Liver (tissue), 9 donors: ENCODE data around the gene MOCS2. TPM values are rescaled to one million over a fixed set of nuclear protein-coding genes. Genes with fewer than 3 reads are reported as not detected.

Source experiments
- DNase-seq: peaks from one replicate; pipeline ENCODE4 v3.0.0-alpha.2; 2017; ENCODE audit warnings: low spot score
- H3K27ac ChIP-seq, 2 donors: one replicate each; pipeline ENCODE4 v1.7.0; 2013; ENCODE audit warnings: inconsistent platforms in 2 of 2, low read length in 2 of 2, control low read depth in 1 of 2, low read depth in 1 of 2, mild to moderate bottlenecking in 1 of 2
- H3K27me3 ChIP-seq, 4 donors: one replicate each; pipeline versions ENCODE4 v1.6.1 to v1.7.0; 2013; ENCODE audit warnings: low read length in 3 of 4, inconsistent platforms in 1 of 4, mild to moderate bottlenecking in 1 of 4, moderate library complexity in 1 of 4; ENCODE audit not compliant: control insufficient read depth in 4 of 4, insufficient read depth in 4 of 4
- H3K36me3 ChIP-seq, 4 donors: one replicate each; pipeline versions ENCODE4 v1.6.1 to v1.7.0; 2013; ENCODE audit warnings: low read length in 3 of 4, mild to moderate bottlenecking in 3 of 4, low read depth in 1 of 4, moderate library complexity in 1 of 4; ENCODE audit not compliant: control insufficient read depth in 4 of 4, insufficient read depth in 3 of 4
- H3K4me1 ChIP-seq, 4 donors: one replicate each; pipeline versions ENCODE4 v1.6.1 to v1.7.0; 2013; ENCODE audit warnings: low read length in 3 of 4, mild to moderate bottlenecking in 3 of 4, moderate library complexity in 1 of 4; ENCODE audit not compliant: control insufficient read depth in 4 of 4, insufficient read depth in 4 of 4
- H3K4me3 ChIP-seq, 3 donors: one replicate each; pipeline versions ENCODE4 v1.6.1 to v1.7.0; 2013; ENCODE audit warnings: low read length in 3 of 3, control low read depth in 1 of 3, low read depth in 1 of 3, mild to moderate bottlenecking in 1 of 3
- H3K9ac ChIP-seq, 2 donors: one replicate each; pipeline ENCODE4 v1.7.0; 2013; ENCODE audit warnings: low read length in 2 of 2, mild to moderate bottlenecking in 2 of 2, moderate library complexity in 2 of 2, control low read depth in 1 of 2, low read depth in 1 of 2
- H3K9me3 ChIP-seq, 4 donors: one replicate each; pipeline versions ENCODE4 v1.6.1 to v1.7.0; 2013; ENCODE audit warnings: low read length in 3 of 4; ENCODE audit not compliant: control insufficient read depth in 4 of 4
- EGR1 ChIP-seq, 2 donors: IDR thresholded peaks; 2 replicates each; pipeline ENCODE4 v1.6.1; 2016 to 2018; ENCODE audit warnings: antibody characterized with exemption in 2 of 2, low read depth in 2 of 2
- FOXA1 ChIP-seq: IDR thresholded peaks from 2 replicates; pipeline ENCODE4 v1.6.1; 2016; ENCODE audit warnings: antibody characterized with exemption
- FOXA2 ChIP-seq: IDR thresholded peaks from 2 replicates; pipeline ENCODE4 v1.6.1; 2016; ENCODE audit warnings: antibody characterized with exemption
- GABPA ChIP-seq, 2 donors: IDR thresholded peaks in 1 of 2; conservative IDR thresholded peaks in 1 of 2; 2 replicates each; pipeline ENCODE4 v1.6.1; 2016; ENCODE audit warnings: antibody characterized with exemption in 2 of 2, mild to moderate bottlenecking in 1 of 2, moderate library complexity in 1 of 2
- HNF4A ChIP-seq, 2 donors: conservative IDR thresholded peaks; 2 replicates each; pipeline ENCODE4 v1.6.1; 2016; ENCODE audit warnings: antibody characterized with exemption in 2 of 2, mild to moderate bottlenecking in 2 of 2
- HNF4G ChIP-seq: IDR thresholded peaks from 2 replicates; pipeline ENCODE4 v1.6.1; 2016; ENCODE audit warnings: antibody characterized with exemption
- JUND ChIP-seq, 2 donors: IDR thresholded peaks; 2 replicates each; pipeline ENCODE4 v1.6.1; 2016; ENCODE audit warnings: antibody characterized with exemption in 2 of 2
- NR2F2 ChIP-seq: IDR thresholded peaks from 2 replicates; pipeline ENCODE4 v1.6.1; 2016; ENCODE audit warnings: antibody characterized with exemption
- RAD21 ChIP-seq, 2 donors: IDR thresholded peaks; 2 replicates each; pipeline ENCODE4 v1.6.1; 2016; ENCODE audit warnings: antibody characterized with exemption in 2 of 2, mild to moderate bottlenecking in 2 of 2
- RXRA ChIP-seq, 2 donors: IDR thresholded peaks; 2 replicates each; pipeline ENCODE4 v1.6.1; 2017 to 2018; ENCODE audit warnings: antibody characterized with exemption in 2 of 2, mild to moderate bottlenecking in 1 of 2
- SP1 ChIP-seq: IDR thresholded peaks from 2 replicates; pipeline ENCODE4 v1.6.1; 2018; ENCODE audit warnings: antibody characterized with exemption, mild to moderate bottlenecking
- TAF1 ChIP-seq: conservative IDR thresholded peaks from 2 replicates; pipeline ENCODE4 v1.6.1; 2016; ENCODE audit warnings: antibody characterized with exemption, mild to moderate bottlenecking
- YY1 ChIP-seq: IDR thresholded peaks from 2 replicates; pipeline ENCODE4 v1.6.1; 2016; ENCODE audit warnings: antibody characterized with exemption, mild to moderate bottlenecking
- WGBS: extraction: QIAGEN DNeasy Blood & Tissue Kit; methylation state at CpG from one replicate; pipeline ENCODE4 v1.1.7; 2013; 5-methylcytosine and 5-hydroxymethylcytosine counted together
- polyA plus RNA-seq, 2 donors: library from polyadenylated mRNA; stranded (reverse) in 1 of 2; unstranded in 1 of 2; fragments of 200-250 nt in 1 of 2; fragments of >200 nt in 1 of 2; fragmentation: Nextera tagmentation in 1 of 2; extraction: Ambion mirVana in 1 of 2; gene quantifications; one replicate each; pipeline versions ENCODE4 v1.2.1 to v1.2.3, GENCODE V29; 2013 to 2015
- total RNA-seq, 2 donors: library from RNA; depleted of rRNA; stranded (reverse); fragments of >200 nt; gene quantifications; one replicate each; pipeline ENCODE4 v1.2.3, GENCODE V29; 2014
- TF ChIP-seq, protein P1 (sequence below): fragments of 150-350 bp; IDR thresholded peaks from 2 replicates; pipeline ENCODE4 v1.5.1; 2017; ENCODE audit warnings: improper control_type of control experiment, low read depth, low read length; ENCODE audit not compliant: missing input control
- TF ChIP-seq, protein P2 (sequence below): IDR thresholded peaks from 2 replicates; pipeline ENCODE4 v1.6.1; 2016; ENCODE audit warnings: antibody characterized with exemption, mild to moderate bottlenecking
- TF ChIP-seq, protein P3 (sequence below): IDR thresholded peaks from 2 replicates; pipeline ENCODE4 v1.6.1; 2016; ENCODE audit warnings: antibody characterized with exemption
- TF ChIP-seq, protein P4 (sequence below): IDR thresholded peaks from 2 replicates; pipeline ENCODE4 v1.6.1; 2016; ENCODE audit warnings: antibody characterized with exemption
- TF ChIP-seq, protein P5 (sequence below): IDR thresholded peaks from 2 replicates; pipeline ENCODE4 v1.6.1; 2016; ENCODE audit warnings: antibody characterized with exemption
- donor health status: healthy.
- donor health status: healthy.
- donor health status: healthy.
- donor health status: healthy.
- donor health status: healthy.

The MOCS2 gene
- total and polyA plus RNA-seq, 4 donors: 13.2 to 58.5 (median 39.1) TPM

DNA sequence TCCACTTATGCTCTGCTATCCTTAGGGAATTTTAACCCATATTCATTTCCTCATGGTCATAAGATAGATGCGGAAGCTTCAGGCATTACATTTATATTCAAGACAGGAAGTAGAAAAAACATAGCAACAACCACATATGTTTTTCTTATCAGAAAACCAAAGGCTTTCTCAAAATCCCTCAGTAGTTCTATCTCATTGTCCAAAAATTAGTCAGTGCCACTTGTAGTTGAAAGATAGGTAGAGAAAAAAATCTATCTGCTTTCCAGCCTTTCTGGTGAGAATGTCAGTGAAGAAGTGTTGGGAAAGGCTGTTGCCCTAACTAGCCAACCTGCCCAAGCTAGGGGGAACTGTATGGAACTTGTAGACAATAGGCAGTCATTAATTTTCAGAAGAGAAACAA lies 23.5 kb upstream of the MOCS2 start:
- H3K9me3 ChIP-seq: no peaks in the 10 kb centered on the region
- H3K36me3 ChIP-seq: no peaks in the 10 kb centered on the region
- DNase-seq: no peak
- WGBS: 94% methylated on average over 1 of the region's 1 CpG
- no peaks in the 10 kb centered on the region for H3K4me1 ChIP-seq
- TF ChIP-seq, protein P1, sequence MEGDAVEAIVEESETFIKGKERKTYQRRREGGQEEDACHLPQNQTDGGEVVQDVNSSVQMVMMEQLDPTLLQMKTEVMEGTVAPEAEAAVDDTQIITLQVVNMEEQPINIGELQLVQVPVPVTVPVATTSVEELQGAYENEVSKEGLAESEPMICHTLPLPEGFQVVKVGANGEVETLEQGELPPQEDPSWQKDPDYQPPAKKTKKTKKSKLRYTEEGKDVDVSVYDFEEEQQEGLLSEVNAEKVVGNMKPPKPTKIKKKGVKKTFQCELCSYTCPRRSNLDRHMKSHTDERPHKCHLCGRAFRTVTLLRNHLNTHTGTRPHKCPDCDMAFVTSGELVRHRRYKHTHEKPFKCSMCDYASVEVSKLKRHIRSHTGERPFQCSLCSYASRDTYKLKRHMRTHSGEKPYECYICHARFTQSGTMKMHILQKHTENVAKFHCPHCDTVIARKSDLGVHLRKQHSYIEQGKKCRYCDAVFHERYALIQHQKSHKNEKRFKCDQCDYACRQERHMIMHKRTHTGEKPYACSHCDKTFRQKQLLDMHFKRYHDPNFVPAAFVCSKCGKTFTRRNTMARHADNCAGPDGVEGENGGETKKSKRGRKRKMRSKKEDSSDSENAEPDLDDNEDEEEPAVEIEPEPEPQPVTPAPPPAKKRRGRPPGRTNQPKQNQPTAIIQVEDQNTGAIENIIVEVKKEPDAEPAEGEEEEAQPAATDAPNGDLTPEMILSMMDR: no peak
- no peak for TF ChIP-seq NR2F2
- H3K9ac ChIP-seq: no peak overlapping the region
- no peaks in the 10 kb centered on the region for H3K27me3 ChIP-seq
- no peak overlapping the region for H3K27ac ChIP-seq
- no peak overlapping the region for H3K4me3 ChIP-seq

DNA sequence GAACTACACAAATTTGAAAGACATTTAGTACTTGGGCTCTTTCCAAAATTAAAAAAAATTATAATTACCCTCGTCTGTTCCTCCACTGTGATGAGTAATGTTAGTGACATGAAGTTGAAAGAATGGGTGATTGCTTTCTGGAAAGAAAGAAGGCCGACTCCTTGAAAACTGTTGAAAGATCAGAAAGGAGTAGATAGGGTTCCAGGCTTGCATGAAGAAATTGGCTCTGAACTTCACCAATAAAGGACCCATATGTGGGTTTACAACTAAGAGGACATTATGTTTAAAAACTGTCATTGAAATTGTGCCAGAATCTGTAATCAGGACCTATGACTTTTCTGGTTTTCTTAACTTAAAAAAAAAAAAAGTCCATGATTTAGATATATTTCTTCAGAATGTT lies 20.7 kb upstream of the MOCS2 start:
- WGBS: 76% methylated on average over 2 of the region's 2 CpGs
- Histone ChIP-seq H3K27me3 (no peaks in the 10 kb centered on the region), H3K9me3 (no peaks in the 10 kb centered on the region), H3K27ac (no peak overlapping the region), H3K9ac (no peak overlapping the region), H3K4me1 (peaks cover 0 to 6% (median 0%) of the 10 kb centered on the region in 4 donors), H3K36me3 (no peaks in the 10 kb centered on the region), H3K4me3 (no peak overlapping the region)
- DNase-seq: no peak
- no peak for TF ChIP-seq RAD21 (IDR thresholded peaks at IDR 0.05)
- TF ChIP-seq GABPA (IDR thresholded peaks at IDR 0.05 in 1 of 2, conservative IDR thresholded peaks at IDR 0.05 in 1 of 2): no peak
- no peak for TF ChIP-seq HNF4A (conservative IDR thresholded peaks at IDR 0.05)
- no peak for TF ChIP-seq FOXA1
- no peak for TF ChIP-seq SP1
- no peak for TF ChIP-seq TAF1
- no peak for TF ChIP-seq RXRA (IDR thresholded peaks at IDR 0.05)
- TF ChIP-seq EGR1 (IDR thresholded peaks at IDR 0.05; ENCODE audit: low read depth in 2 of 2): no peak

DNA sequence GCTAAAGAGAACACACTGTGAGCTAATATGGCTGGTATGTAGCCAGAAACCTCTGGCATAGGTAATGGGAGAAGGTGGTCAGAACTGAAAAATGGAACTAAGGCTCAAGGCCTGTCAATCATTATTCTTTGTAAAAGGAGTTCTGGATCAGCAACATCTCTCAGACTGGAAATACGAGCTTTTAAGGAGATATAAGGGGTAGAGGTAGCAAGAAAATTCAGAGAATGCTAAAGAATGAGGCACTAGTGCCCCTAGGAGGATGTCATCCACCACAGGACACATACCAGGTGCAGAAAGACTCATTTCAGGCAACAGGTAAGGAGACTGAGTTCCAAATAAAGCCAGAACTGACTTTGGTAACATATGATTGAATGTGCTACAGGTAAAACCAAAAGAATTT lies 18.9 kb upstream of the MOCS2 start:
- TF ChIP-seq RXRA (IDR thresholded peaks at IDR 0.05): no peak
- TF ChIP-seq RAD21 (IDR thresholded peaks at IDR 0.05): no peak
- no peak for TF ChIP-seq TAF1
- no peak for TF ChIP-seq SP1
- TF ChIP-seq, protein P2, sequence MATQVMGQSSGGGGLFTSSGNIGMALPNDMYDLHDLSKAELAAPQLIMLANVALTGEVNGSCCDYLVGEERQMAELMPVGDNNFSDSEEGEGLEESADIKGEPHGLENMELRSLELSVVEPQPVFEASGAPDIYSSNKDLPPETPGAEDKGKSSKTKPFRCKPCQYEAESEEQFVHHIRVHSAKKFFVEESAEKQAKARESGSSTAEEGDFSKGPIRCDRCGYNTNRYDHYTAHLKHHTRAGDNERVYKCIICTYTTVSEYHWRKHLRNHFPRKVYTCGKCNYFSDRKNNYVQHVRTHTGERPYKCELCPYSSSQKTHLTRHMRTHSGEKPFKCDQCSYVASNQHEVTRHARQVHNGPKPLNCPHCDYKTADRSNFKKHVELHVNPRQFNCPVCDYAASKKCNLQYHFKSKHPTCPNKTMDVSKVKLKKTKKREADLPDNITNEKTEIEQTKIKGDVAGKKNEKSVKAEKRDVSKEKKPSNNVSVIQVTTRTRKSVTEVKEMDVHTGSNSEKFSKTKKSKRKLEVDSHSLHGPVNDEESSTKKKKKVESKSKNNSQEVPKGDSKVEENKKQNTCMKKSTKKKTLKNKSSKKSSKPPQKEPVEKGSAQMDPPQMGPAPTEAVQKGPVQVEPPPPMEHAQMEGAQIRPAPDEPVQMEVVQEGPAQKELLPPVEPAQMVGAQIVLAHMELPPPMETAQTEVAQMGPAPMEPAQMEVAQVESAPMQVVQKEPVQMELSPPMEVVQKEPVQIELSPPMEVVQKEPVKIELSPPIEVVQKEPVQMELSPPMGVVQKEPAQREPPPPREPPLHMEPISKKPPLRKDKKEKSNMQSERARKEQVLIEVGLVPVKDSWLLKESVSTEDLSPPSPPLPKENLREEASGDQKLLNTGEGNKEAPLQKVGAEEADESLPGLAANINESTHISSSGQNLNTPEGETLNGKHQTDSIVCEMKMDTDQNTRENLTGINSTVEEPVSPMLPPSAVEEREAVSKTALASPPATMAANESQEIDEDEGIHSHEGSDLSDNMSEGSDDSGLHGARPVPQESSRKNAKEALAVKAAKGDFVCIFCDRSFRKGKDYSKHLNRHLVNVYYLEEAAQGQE: no peak
- TF ChIP-seq JUND (IDR thresholded peaks at IDR 0.05): no peak
- TF ChIP-seq, protein P1: no peak
- no peak for TF ChIP-seq HNF4A (conservative IDR thresholded peaks at IDR 0.05)
- no peak for TF ChIP-seq HNF4G
- TF ChIP-seq, protein P3, sequence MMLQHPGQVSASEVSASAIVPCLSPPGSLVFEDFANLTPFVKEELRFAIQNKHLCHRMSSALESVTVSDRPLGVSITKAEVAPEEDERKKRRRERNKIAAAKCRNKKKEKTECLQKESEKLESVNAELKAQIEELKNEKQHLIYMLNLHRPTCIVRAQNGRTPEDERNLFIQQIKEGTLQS: no peak
- TF ChIP-seq EGR1 (IDR thresholded peaks at IDR 0.05; ENCODE audit: low read depth in 2 of 2): no peak
- TF ChIP-seq YY1: no peak
- TF ChIP-seq FOXA1: no peak
- no peak for TF ChIP-seq FOXA2
- TF ChIP-seq, protein P4, sequence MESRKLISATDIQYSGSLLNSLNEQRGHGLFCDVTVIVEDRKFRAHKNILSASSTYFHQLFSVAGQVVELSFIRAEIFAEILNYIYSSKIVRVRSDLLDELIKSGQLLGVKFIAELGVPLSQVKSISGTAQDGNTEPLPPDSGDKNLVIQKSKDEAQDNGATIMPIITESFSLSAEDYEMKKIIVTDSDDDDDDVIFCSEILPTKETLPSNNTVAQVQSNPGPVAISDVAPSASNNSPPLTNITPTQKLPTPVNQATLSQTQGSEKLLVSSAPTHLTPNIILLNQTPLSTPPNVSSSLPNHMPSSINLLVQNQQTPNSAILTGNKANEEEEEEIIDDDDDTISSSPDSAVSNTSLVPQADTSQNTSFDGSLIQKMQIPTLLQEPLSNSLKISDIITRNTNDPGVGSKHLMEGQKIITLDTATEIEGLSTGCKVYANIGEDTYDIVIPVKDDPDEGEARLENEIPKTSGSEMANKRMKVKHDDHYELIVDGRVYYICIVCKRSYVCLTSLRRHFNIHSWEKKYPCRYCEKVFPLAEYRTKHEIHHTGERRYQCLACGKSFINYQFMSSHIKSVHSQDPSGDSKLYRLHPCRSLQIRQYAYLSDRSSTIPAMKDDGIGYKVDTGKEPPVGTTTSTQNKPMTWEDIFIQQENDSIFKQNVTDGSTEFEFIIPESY: no peak
- TF ChIP-seq GABPA (IDR thresholded peaks at IDR 0.05 in 1 of 2, conservative IDR thresholded peaks at IDR 0.05 in 1 of 2): no peak
- TF ChIP-seq, protein P5, sequence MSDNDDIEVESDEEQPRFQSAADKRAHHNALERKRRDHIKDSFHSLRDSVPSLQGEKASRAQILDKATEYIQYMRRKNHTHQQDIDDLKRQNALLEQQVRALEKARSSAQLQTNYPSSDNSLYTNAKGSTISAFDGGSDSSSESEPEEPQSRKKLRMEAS: no peak
- TF ChIP-seq NR2F2: no peak
- Histone ChIP-seq H3K4me3 (no peak overlapping the region), H3K36me3 (no peaks in the 10 kb centered on the region), H3K27ac (no peak overlapping the region), H3K4me1 (peaks cover 0 to 6% (median 0%) of the 10 kb centered on the region in 4 donors), H3K27me3 (no peaks in the 10 kb centered on the region), H3K9me3 (no peaks in the 10 kb centered on the region), H3K9ac (no peak overlapping the region)
- DNase-seq: no peak
- WGBS: 85% methylated on average over 1 of the region's 1 CpG
